Bronchial epithelial cell (primary cell): ENCODE data around the gene TOR1B. TPM values are rescaled to one million over a fixed set of nuclear protein-coding genes. Genes with fewer than 3 reads are reported as not detected.
A peak's percentile ranks its signal among the peaks of the same experiment; 100 is the strongest.
"Not testable (repeated sequence)": the region's sequence is repeated elsewhere in the genome, so short reads cannot be mapped to it uniquely, and the experiment has no call there.

Experiments
- DNase-seq: peaks from one replicate; pipeline ENCODE4 v3.0.0-alpha.2; 2010; ENCODE audit warnings: low read depth
- FAIRE-seq: peaks from 2 replicates; lab custom pipeline; 2011; peaks lifted over from hg19 to GRCh38; lab: Jason Lieb, UNC
- H3K27me3 ChIP-seq: 2 replicates; pipeline ENCODE4 v1.5.1; 2011; ENCODE audit warnings: low read length; ENCODE audit not compliant: control insufficient read depth, insufficient read depth
- H3K36me3 ChIP-seq: 2 replicates; pipeline ENCODE4 v1.5.1; 2011; ENCODE audit warnings: low read length; ENCODE audit not compliant: control insufficient read depth, insufficient read depth
- H3K4me3 ChIP-seq: 2 replicates; pipeline ENCODE4 v1.5.1; 2011; ENCODE audit warnings: mild to moderate bottlenecking, low read depth, low read length, control low read depth
- CTCF ChIP-seq: IDR thresholded peaks from 2 replicates; pipeline ENCODE4 v1.5.1; 2011; ENCODE audit warnings: mild to moderate bottlenecking, moderate library complexity, low read length, control low read depth, inconsistent platforms; ENCODE audit not compliant: insufficient read depth, severe bottlenecking
- total RNA-seq: library from RNA; depleted of rRNA; stranded (reverse); fragments of >200 nt; gene quantifications from 2 replicates; pipeline ENCODE4 v1.2.1, GENCODE V29; 2014

The TOR1B gene
- total RNA-seq, 1 donor from 2014 or later = 27.9 TPM

GRCh38 chr9:129778469-129778868 lies 24.5 kb upstream of the TOR1B start:
- Histone ChIP-seq H3K36me3 (no peaks in the 10 kb centered on the region), H3K27me3 (peaks cover 5% of the 10 kb centered on the region), H3K4me3 (no peak overlapping the region)
- no peak for TF ChIP-seq CTCF
- no peak for FAIRE-seq
- DNase-seq = peak; percentile 61

- Histone ChIP-seq H3K27me3 (peaks cover 3% of the 10 kb centered on the region), H3K36me3 (no peaks in the 10 kb centered on the region), H3K4me3 (no peak overlapping the region)
- DNase-seq (no peak), FAIRE-seq (no peak)
- no peak for TF ChIP-seq CTCF
Measured at GRCh38 chr9:129779560-129780190, 23.3 kb upstream of the TOR1B start.

GRCh38 chr9:129781131-129781530 lies 21.9 kb upstream of the TOR1B start:
- Histone ChIP-seq H3K36me3 (no peaks in the 10 kb centered on the region), H3K4me3 (no peak overlapping the region), H3K27me3 (no peaks in the 10 kb centered on the region)
- TF ChIP-seq CTCF = no peak
- DNase-seq (no peak), FAIRE-seq (no peak)

- FAIRE-seq = no peak
- no peak overlapping the region for H3K4me3 ChIP-seq
Measured at GRCh38 chr9:129781981-129782380, 21.0 kb upstream of the TOR1B start.

GRCh38 chr9:129783516-129784361 lies 19.2 kb upstream of the TOR1B start:
- TF ChIP-seq CTCF = peak; percentile 82
- FAIRE-seq = no peak
- Histone ChIP-seq H3K36me3 (no peaks in the 10 kb centered on the region), H3K27me3 (no peaks in the 10 kb centered on the region), H3K4me3 (no peak overlapping the region)
- peak; percentile 43 for DNase-seq

More at GRCh38 chr9:129781981-129782380, 21.0 kb upstream of the TOR1B start:
- H3K27me3 ChIP-seq = no peaks in the 10 kb centered on the region
- no peak for DNase-seq
- no peaks in the 10 kb centered on the region for H3K36me3 ChIP-seq
- TF ChIP-seq CTCF = no peak

GRCh38 chr9:129784970-129785369 lies 18.0 kb upstream of the TOR1B start:
- not testable (repeated sequence) for H3K27me3 ChIP-seq, H3K4me3 ChIP-seq, FAIRE-seq, H3K36me3 ChIP-seq, DNase-seq
